Smooth muscle cell (in vitro differentiated cells): ENCODE measurements around the gene ESRRB. TPM values are rescaled to one million over a fixed set of nuclear protein-coding genes. Genes with fewer than 3 reads are reported as not detected.

ENCODE experiments used
- DNase-seq: peaks from one replicate; lab custom pipeline; 2025; ENCODE audit not compliant: unreplicated experiment; lab: John Stamatoyannopoulos, UW
- H2AFZ ChIP-seq: fragments of 200-600 bp; sonication (generic); 2 replicates; pipeline ENCODE4 v1.6.0; 2016; ENCODE audit warnings: antibody characterized with exemption, low read depth, mild to moderate bottlenecking
- H3F3A ChIP-seq: fragments of 200-600 bp; sonication (generic); 2 replicates; pipeline ENCODE4 v1.6.0; 2017; ENCODE audit warnings: antibody characterized with exemption, low read depth
- H3K27ac ChIP-seq: fragments of 200-600 bp; sonication (generic); 2 replicates; pipeline ENCODE4 v1.5.1; 2016; ENCODE audit warnings: low read depth, mild to moderate bottlenecking
- H3K27me3 ChIP-seq: fragments of 200-600 bp; sonication (generic); 2 replicates; pipeline ENCODE4 v1.6.1; 2016; ENCODE audit warnings: low read depth, mild to moderate bottlenecking
- H3K36me3 ChIP-seq: fragments of 200-600 bp; sonication (generic); 2 replicates; pipeline ENCODE4 v1.5.1; 2016; ENCODE audit warnings: low read depth
- H3K4me1 ChIP-seq: fragments of 200-600 bp; sonication (generic); 2 replicates; pipeline ENCODE4 v1.5.1; 2016; ENCODE audit warnings: low read depth
- H3K4me2 ChIP-seq: fragments of 200-600 bp; sonication (generic); 2 replicates; pipeline ENCODE4 v1.6.0; 2016; ENCODE audit warnings: mild to moderate bottlenecking
- H3K4me3 ChIP-seq: fragments of 200-600 bp; sonication (generic); 2 replicates; pipeline ENCODE4 v1.5.1; 2016; ENCODE audit warnings: mild to moderate bottlenecking
- H3K79me2 ChIP-seq: fragments of 200-600 bp; sonication (generic); 2 replicates; pipeline ENCODE4 v1.6.0; 2016; ENCODE audit warnings: low read depth, mild to moderate bottlenecking
- H3K9ac ChIP-seq: fragments of 200-600 bp; sonication (generic); 2 replicates; pipeline ENCODE4 v1.6.0; 2016; ENCODE audit warnings: low read depth
- H3K9me3 ChIP-seq: fragments of 200-600 bp; sonication (generic); replicated peaks from 2 replicates; pipeline ENCODE4 v1.5.1; 2016; ENCODE audit warnings: low read depth
- H4K20me1 ChIP-seq: fragments of 200-600 bp; sonication (generic); 2 replicates; pipeline ENCODE4 v1.6.0; 2016; ENCODE audit warnings: low read depth
- WGBS: methylation state at CpG from one replicate; pipeline ENCODE4 v1.1.7; 2016; ENCODE audit warnings: low lambda C conversion rate; 5-methylcytosine and 5-hydroxymethylcytosine counted together
- polyA plus RNA-seq: library from polyadenylated mRNA; unstranded; fragments of >200 nt; fragmentation: Nextera tagmentation; extraction: Ambion mirVana; gene quantifications from 2 replicates; pipeline ENCODE4 v1.2.1, GENCODE V29; 2016
- total RNA-seq: library from RNA; depleted of rRNA; stranded (reverse); fragments of >200 nt; gene quantifications from 2 replicates; pipeline ENCODE4 v1.2.3, GENCODE V29; 2014
- TF ChIP-seq, protein P1 (sequence below): fragments of 200-600 bp; sonication (generic); IDR thresholded peaks from 2 replicates; pipeline ENCODE4 v1.5.1; 2017; ENCODE audit warnings: borderline replicate concordance, mild to moderate bottlenecking, antibody characterized with exemption; ENCODE audit not compliant: insufficient read depth, poor library complexity, severe bottlenecking

The ESRRB gene
- total and polyA plus RNA-seq, 2 experiments from 2014 or later, result 0.72 TPM; not detected in 1

GRCh38 chr14:76456891-76457586 is 81.1 kb downstream of the ESRRB start:
- 88% methylated on average over 9 of the region's 9 CpGs for WGBS
- Histone ChIP-seq H3K79me2 (no peaks in the 10 kb centered on the region), H3K27ac (no peak overlapping the region), H3K27me3 (no peaks in the 10 kb centered on the region), H3K36me3 (no peaks in the 10 kb centered on the region), H3F3A (no peaks in the 10 kb centered on the region), H3K9me3 (no peaks in the 10 kb centered on the region), H3K4me1 (no peaks in the 10 kb centered on the region), H4K20me1 (no peaks in the 10 kb centered on the region), H2AFZ (no peak overlapping the region), H3K4me2 (no peak overlapping the region), H3K4me3 (no peak overlapping the region), H3K9ac (no peak overlapping the region)
- DNase-seq, result no peak
- TF ChIP-seq, protein P1, sequence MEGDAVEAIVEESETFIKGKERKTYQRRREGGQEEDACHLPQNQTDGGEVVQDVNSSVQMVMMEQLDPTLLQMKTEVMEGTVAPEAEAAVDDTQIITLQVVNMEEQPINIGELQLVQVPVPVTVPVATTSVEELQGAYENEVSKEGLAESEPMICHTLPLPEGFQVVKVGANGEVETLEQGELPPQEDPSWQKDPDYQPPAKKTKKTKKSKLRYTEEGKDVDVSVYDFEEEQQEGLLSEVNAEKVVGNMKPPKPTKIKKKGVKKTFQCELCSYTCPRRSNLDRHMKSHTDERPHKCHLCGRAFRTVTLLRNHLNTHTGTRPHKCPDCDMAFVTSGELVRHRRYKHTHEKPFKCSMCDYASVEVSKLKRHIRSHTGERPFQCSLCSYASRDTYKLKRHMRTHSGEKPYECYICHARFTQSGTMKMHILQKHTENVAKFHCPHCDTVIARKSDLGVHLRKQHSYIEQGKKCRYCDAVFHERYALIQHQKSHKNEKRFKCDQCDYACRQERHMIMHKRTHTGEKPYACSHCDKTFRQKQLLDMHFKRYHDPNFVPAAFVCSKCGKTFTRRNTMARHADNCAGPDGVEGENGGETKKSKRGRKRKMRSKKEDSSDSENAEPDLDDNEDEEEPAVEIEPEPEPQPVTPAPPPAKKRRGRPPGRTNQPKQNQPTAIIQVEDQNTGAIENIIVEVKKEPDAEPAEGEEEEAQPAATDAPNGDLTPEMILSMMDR, result no peak

DNA sequence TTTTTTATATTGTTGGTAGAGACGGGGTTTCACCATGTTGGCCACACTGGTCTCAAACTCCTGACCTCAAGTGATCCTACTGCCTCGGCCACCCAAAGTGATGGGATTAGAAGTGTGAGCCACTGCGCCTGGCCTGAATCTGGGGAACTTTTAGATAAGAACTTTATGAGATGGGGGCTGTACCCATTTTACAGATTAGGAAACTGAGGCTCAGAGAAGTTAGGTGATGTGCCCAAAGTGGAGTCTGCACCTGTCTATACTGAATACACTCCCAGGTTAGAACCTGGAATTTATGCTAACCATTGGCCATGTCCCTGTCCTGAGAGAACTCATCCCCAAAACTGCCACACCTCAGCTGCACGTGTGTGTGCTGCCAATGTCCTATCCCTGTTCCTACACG is 81.9 kb downstream of the ESRRB start:
- 94% methylated on average over 5 of the region's 5 CpGs for WGBS

DNA sequence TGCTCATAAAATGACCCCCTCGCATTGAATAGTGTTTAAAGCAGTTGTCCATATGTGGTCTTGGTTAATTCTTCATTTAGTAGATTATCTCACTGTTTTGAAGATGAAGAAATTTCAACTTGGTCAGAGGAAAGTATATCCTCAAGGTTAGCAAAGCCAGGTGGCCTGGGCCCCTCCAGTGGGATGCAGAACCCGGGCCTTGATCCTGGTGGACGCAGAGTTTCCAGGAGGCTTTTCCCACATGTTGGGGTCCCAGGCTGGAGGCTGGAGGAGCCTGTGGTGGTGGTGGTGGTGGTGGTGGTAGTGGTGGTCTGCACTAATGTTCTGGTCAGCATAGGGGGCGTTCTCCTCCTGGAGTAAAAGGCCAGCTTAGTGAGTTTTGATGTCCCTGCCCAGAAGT is 85.9 kb downstream of the ESRRB start:
- H3K4me1 ChIP-seq, result no peaks in the 10 kb centered on the region
- H3K9me3 ChIP-seq, result no peaks in the 10 kb centered on the region
- H3K4me3 ChIP-seq, result no peak overlapping the region
- TF ChIP-seq, protein P1, result no peak
- H3K27me3 ChIP-seq, result no peaks in the 10 kb centered on the region
- no peak overlapping the region for H3K4me2 ChIP-seq
- no peak overlapping the region for H2AFZ ChIP-seq
- H4K20me1 ChIP-seq, result no peaks in the 10 kb centered on the region
- H3F3A ChIP-seq, result no peaks in the 10 kb centered on the region
- H3K9ac ChIP-seq, result no peak overlapping the region
- no peaks in the 10 kb centered on the region for H3K79me2 ChIP-seq
- DNase-seq, result no peak
- no peaks in the 10 kb centered on the region for H3K36me3 ChIP-seq
- WGBS, result 99% methylated on average over 4 of the region's 4 CpGs
- no peak overlapping the region for H3K27ac ChIP-seq

More for the DNA sequence above, 81.9 kb downstream of the ESRRB start:
- TF ChIP-seq, protein P1, result no peak
- Histone ChIP-seq H3K27me3 (no peaks in the 10 kb centered on the region), H3F3A (no peaks in the 10 kb centered on the region), H4K20me1 (no peaks in the 10 kb centered on the region), H3K4me3 (no peak overlapping the region), H3K4me1 (no peaks in the 10 kb centered on the region), H3K4me2 (no peak overlapping the region), H3K9me3 (no peaks in the 10 kb centered on the region), H2AFZ (no peak overlapping the region), H3K79me2 (no peaks in the 10 kb centered on the region), H3K36me3 (no peaks in the 10 kb centered on the region), H3K27ac (no peak overlapping the region), H3K9ac (no peak overlapping the region)
- DNase-seq, result no peak

GRCh38 chr14:76462330-76462729 is 86.4 kb downstream of the ESRRB start:
- Histone ChIP-seq H3K4me1 (no peaks in the 10 kb centered on the region), H3K79me2 (no peaks in the 10 kb centered on the region), H3K4me2 (no peak overlapping the region), H3K36me3 (no peaks in the 10 kb centered on the region), H3K4me3 (no peak overlapping the region), H3F3A (no peaks in the 10 kb centered on the region), H3K9ac (no peak overlapping the region), H3K9me3 (no peaks in the 10 kb centered on the region), H4K20me1 (no peaks in the 10 kb centered on the region), H3K27me3 (no peaks in the 10 kb centered on the region), H2AFZ (no peak overlapping the region), H3K27ac (no peak overlapping the region)
- TF ChIP-seq, protein P1, result no peak
- 94% methylated on average over 11 of the region's 11 CpGs for WGBS
- DNase-seq, result no peak
